Measurements from ENCODE around the gene ISX.

Gene ISX

DNA sequence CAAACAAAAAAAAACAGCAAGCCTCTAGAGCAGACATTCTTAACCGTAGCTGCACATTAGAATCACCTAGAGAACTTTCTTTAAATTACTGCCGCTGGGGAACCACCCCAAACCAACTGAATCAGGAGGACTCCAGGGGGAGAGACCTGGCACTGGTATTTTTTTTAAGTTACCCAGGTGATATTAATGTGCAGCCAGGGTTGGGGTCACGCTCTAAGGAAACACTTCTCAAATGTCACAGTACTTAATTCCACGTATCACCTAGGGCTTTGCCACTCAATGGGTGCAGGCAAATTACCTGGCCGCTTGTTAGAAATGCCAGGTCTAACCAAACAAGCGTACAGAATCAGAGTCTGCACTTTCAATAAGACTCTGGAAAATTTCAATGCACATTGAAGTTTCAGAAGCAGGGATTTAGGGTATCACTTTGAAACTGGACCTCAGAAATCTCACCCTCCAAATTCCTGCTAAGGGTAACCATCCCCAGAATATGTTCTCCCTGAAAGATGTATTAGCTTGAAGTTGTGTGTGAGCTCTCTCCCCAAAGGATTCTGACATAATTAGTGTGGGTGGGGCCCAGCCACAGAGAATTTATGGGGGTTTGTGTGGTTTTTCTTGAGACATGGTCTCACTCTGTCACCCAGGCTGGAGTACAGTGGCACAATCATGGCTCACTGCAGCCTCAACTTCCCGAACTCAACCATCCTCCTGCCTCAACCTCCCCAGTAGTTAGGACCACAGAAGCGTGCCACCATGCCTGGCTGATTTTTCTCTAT lies 12.7 kb upstream of the ISX start:
- no peak for DNase-seq

DNA sequence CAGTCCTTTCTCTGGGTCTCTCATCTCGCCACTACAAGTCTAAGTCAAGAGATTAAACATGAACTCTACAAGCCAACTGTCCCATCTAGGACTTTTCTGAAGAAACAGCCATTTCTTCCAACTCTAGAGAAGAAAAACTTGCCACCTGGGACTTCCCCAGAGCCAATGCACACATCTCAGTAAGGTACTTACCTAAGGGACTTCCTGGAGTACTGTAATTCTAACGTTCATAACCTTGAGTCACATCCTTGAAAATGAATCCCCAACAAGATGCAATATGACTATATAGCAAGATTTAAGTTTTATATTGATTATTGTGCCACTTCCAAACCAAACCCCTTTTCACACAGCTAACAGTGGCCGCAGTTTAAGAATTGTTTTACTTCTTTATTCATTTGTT lies 11.9 kb upstream of the ISX start:
- no peak for DNase-seq

- DNase-seq: no peak
These were observed 9.5 kb upstream of the ISX start for GRCh38 chr22:35056486-35056885.

DNA sequence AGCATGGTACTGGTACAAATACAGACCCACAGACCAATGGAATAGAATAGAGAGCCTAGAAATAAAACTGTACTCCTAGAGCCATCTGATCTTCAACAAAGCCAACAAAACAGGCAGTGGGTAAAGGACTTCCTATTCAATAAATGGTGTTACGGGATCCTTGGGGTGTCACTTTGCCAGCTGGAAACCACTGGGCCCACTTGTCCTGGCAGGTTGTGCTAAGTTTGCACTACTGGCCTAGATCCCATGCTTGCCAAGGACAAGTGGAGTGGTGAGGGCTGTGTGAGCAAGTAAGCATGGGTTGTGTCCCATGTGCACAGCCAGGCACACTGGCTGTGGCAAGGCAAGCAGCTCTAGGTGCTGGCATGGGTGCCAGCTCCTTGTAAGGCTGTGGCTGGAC lies 8.8 kb upstream of the ISX start:
- no peak for DNase-seq

DNA sequence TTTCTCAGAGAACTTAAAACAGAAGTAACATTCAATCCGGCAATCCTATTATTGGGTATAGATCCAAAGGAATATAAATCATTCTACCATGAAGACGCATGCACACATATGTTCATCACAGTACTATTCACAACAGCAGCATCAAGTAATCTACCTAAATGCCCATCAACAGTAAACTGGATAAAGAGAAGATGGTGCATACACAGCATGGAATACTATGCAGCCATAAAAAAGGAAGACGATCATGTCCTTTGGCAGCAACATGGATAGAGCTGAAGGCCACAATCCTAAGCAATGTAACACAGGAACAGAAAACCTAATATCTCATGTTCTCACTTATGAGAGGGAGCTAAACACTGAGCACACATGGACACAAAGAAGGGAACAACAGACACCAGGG lies 6.3 kb upstream of the ISX start:
- no peak for DNase-seq

DNA sequence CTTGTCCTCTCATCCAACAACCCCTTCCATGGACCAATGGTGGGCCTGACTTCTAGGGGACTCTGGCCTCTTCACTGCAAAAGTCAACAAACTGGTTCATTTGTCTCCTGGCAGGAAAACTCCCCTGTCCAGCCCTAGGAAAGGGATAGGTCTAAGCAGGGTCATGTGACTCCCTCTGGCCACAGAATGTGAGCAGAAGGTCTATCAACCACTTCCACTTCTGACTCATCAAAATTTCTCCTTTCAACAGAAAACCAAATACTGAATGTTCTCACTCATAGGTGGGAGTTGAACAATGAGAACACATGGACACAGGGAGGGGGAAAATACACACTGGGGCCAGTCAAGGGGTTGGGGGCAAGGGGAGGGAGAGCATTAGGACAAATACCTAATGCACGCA lies 1.3 kb upstream of the ISX start:
- no peak for DNase-seq

GRCh38 chr22:35065183-35065582 lies 775 bp upstream of the ISX start:
- no peak for DNase-seq

DNA sequence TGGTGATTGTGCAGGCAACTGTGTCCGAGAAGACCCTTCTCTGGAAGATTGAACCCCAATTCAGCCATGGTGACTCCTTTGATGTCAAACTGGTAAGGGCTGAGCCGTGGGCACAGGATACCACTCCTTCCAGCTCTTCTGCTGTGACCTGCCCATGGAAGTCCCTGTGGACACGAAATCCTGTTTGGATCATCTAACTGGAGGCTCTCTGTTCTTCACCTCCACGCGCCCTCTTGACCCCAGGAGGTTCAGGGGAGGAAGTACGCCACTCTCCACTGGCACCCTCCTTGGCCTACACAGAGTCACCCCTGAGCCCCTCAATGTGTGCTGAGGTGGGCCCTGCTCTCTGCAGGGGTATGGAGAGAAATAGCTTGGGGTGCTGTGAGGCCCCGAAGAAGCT lies 810 bp downstream of the ISX start:
- DNase-seq: no peak

GRCh38 chr22:35069541-35069940 lies 3.6 kb downstream of the ISX start:
- no peak for DNase-seq

DNA sequence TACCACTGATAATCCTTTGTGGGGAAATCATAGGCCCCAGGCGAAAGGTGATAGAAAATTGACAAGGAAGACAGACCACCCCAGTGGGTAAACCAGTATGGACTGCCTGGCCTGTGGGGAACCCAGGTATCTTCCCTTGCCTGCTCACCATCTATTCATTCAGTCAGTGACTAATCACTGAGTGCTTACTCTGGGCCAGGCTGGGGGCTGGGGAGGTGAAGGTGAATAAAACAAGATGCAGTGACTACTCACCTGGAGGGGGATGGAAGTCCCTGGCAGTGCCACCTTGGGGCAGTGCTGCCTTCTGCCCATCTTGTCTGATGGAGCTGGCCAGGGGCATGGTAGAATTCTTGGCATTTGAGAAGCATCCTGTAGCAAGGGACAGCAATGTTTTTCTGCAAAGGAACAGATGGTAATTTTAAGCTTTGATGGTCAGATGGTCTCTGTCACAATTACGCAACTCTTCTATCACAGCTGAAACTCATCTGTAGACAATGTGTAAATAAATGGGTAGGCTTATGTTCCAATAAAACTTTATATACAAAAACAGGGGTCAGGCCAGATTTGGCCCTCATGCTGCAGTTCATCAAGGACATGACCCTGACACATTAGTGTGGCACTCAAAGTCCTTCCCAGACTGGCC lies 4.6 kb downstream of the ISX start:
- no peak for DNase-seq

- DNase-seq: no peak
These were observed 5.8 kb downstream of the ISX start for GRCh38 chr22:35071784-35072183.

DNA sequence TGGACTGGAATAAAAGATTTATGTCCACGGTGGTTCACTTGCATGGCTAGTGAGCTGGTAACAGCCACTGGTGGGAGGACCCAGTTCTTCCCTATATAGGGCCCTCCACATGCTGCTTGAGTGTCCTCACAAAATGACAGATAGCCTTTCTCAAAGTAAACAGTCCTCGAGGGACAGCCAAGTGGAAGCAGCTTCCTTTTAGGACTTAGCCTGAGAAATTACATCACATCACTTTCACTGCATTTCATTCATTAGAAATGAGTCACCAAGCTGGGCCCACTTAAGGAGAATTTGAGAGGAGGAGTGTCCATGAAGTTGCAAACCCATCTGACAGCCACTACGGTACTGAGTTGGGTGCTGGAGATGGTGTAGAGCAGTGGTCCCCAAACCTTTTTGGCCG lies 7.0 kb downstream of the ISX start:
- DNase-seq: no peak

- no peak for DNase-seq
These were observed 8.6 kb downstream of the ISX start for GRCh38 chr22:35074583-35074982.

DNA sequence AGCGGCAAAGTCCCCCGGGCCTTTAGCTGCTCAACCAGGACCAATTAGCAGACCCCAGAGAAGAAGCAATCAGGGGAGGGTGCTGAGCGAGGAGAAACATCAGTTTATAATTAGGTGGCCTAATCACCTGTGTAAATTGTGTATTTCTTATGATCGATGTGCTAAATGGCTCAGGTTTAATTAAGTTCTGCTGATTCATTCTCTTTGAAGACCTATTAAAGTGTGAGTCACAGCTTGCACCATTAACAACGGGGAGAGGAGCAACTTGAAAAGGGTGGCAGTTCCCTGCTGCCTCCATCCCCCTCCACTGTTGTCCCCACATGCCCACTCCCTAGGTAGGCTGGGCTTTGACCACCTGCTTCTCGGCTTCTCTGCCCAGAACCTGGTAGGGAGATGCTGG lies 10.7 kb downstream of the ISX start:
- DNase-seq: no peak

DNA sequence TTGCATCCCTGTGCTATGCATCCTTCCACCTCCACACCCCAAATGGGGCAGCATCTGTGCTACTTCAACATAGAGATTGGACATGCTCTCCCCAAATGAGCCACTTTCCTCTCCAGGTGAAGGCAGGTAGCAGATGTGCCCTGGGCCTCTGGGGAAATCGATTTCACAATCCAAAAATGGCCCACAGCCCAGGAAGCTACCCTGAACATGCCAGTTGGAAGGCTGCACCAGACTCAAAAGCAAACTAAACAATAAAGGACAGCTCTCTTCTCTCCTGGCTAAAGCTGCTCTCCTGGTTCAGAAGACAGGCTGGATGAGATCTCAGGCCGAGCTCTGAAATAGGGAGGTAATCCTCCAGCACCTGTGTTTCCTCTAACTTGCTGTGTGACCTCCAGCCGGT lies 19.7 kb downstream of the ISX start:
- no peak for DNase-seq

GRCh38 chr22:35089139-35089538 lies 23.2 kb downstream of the ISX start:
- DNase-seq: no peak

GRCh38 chr22:35092406-35092805 lies 26.4 kb downstream of the ISX start:
- DNase-seq: no peak

DNA sequence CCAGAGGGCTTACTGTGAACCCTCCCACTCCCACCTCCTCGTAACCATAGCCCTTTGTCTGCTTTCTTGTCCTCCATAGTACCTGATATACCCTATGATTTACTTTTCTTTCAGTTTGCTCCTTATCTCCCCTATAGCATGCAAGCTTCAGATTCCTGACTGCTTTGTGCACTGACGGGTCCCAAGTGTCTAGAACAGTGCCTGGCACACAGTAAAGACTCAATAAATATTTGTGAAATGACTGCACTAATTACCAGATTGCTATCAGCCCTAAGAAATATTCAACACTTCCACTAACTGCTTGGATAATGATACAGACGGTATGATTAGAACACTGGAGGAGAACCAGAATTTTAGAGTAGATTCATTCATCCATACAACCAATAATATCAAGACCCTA lies 33.0 kb downstream of the ISX start:
- DNase-seq: no peak

DNA sequence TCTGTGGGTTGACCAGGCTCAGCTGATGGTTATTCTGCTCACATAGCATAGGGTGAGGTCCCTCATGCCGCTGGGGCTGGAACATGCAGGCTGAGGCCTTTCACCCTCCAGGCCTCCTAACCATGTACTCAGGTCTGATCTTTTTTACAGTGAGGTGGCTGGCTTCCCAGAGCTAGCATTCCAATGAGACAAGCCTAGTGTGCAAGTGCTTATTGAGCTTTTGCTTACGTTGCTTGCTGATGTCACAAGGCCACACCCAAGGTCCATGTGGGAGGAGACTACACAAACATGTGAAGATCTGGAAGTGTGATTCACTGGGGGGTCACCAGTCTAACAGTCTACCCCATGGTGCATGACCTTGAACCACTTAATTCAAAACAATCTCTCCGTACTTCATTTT lies 33.9 kb downstream of the ISX start:
- no peak for DNase-seq

- DNase-seq: no peak
These were observed 36.7 kb downstream of the ISX start for GRCh38 chr22:35102663-35103062.

DNA sequence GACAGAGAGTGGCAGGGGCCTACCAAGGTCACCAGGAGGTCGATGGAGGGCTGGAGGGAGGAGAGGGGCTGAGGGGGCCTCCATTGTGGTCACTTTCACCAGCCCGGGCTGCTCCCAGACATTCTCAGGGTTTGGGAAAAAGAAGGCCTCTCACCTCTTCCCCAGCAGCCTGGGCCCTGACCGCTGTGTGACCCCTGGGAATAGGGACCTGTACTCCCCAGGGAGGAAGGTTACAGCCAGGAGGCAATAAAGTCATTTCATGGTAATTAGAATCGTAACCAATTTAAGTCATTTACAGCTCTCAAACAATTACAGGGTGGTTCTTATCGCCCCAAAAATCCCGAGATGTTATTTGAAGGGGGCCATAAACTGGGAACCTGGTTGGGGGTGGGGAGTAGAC lies 37.8 kb downstream of the ISX start:
- no peak for DNase-seq

DNA sequence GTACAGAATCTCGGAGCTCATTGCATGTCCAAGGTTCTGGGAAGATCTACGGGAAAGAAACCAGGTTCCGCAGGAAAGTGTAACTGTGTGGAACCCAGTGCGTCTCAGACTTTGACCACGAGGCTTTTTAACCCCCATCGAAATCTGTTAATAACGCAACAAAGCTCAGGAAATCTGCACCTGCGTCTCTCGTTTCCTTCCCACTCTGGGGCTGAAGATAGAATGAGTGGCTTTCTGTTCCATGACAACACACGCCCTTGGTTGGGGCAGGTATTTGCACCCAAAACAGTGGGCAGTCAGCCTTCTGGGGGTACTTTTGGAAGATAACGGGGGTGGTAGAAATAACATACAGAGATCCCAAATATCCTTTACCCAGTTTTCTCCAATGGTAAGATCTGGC lies 38.5 kb downstream of the ISX start:
- DNase-seq: no peak

DNA sequence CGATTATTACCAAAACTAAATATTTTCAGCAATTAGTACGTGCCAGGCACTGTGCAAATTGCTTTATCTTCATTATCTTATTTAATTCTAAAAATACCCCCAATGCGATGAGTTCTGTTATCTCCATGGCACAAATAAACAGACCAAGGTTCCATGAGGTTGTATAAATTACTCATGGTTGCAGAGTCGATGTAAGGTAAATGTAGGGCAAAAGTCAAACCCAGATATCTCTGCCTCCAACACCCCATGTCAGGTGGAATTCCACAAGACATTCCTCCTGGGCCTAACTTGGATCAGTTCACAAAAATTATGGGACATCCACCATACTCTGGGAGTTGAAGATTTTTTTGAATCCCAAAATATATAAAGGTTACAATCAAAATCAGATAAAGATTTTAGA lies 43.7 kb downstream of the ISX start:
- no peak for DNase-seq

DNA sequence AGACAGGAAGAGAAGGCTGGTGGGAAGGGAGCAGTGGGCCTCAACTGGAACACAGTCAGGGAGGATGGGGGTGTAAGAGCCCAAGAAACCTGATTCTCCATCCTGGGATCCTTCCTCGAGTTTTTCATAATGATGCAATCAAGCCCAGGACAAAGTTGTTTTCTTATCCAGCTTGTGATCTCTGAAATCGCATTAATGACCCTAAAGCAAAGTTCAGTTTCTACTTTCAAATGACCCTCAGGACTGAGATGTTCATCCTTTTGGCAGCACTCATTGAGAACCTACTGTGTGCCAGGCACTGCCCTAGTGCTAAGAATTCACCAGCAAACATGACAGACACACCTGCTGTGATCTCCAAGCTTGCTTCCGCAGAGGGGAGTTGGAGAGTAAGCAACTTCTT lies 45.3 kb downstream of the ISX start:
- no peak for DNase-seq

GRCh38 chr22:35113341-35113740 lies 47.4 kb downstream of the ISX start:
- DNase-seq: no peak
